NB4 (cell line): Measurements from ENCODE around the gene SERPINA1.

Experiments used
- DNase-seq: peaks from one replicate; pipeline ENCODE4 v3.0.0; 2010; ENCODE audit warnings: low read depth
- H3K4me3 ChIP-seq: one replicate; pipeline ENCODE4 v1.5.1; 2011; ENCODE audit warnings: mild to moderate bottlenecking, low read depth, low read length, moderate library complexity
- MYC ChIP-seq: IDR thresholded peaks from 2 replicates; pipeline ENCODE4 v1.6.1; 2011; ENCODE audit warnings: low read depth, low read length
- POLR2A ChIP-seq: IDR thresholded peaks from 2 replicates; pipeline ENCODE4 v1.6.1; 2011; ENCODE audit warnings: mild to moderate bottlenecking; ENCODE audit not compliant: insufficient read length; ENCODE audit errors: extremely low read depth
- TF ChIP-seq, protein P1 (sequence below): IDR thresholded peaks from 2 replicates; pipeline ENCODE4 v1.6.1; 2011; ENCODE audit warnings: low read depth, low read length
- TF ChIP-seq, protein P2 (sequence below): IDR thresholded peaks from one replicate; pipeline ENCODE4 v1.5.1; 2012; ENCODE audit warnings: low read depth, low read length

SERPINA1 gene

DNA sequence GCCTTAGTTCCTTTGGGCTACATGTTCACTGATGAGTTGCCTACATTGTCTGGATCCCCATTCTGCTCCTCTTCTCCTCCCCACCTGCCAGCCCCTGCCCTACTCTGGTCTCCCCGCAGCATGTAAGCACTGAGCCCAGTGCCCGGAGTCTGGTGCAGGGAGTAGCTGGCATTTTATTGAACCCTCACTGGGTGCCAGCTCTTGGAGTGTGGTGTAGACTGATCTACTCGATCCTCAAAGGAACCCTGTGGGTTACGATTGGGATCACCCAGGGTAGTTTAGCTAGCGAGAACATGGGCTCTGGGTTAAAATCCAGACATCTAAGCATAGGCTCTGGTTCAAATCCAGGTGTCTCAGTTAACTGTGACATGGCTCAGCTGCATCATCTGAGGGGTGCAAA is 56.9 kb downstream of the SERPINA1 start:
- TF ChIP-seq, protein P1, sequence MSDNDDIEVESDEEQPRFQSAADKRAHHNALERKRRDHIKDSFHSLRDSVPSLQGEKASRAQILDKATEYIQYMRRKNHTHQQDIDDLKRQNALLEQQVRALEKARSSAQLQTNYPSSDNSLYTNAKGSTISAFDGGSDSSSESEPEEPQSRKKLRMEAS, result no peak
- TF ChIP-seq, protein P2, sequence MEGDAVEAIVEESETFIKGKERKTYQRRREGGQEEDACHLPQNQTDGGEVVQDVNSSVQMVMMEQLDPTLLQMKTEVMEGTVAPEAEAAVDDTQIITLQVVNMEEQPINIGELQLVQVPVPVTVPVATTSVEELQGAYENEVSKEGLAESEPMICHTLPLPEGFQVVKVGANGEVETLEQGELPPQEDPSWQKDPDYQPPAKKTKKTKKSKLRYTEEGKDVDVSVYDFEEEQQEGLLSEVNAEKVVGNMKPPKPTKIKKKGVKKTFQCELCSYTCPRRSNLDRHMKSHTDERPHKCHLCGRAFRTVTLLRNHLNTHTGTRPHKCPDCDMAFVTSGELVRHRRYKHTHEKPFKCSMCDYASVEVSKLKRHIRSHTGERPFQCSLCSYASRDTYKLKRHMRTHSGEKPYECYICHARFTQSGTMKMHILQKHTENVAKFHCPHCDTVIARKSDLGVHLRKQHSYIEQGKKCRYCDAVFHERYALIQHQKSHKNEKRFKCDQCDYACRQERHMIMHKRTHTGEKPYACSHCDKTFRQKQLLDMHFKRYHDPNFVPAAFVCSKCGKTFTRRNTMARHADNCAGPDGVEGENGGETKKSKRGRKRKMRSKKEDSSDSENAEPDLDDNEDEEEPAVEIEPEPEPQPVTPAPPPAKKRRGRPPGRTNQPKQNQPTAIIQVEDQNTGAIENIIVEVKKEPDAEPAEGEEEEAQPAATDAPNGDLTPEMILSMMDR, result no peak
- TF ChIP-seq MYC, result no peak
- no peak for TF ChIP-seq POLR2A
- H3K4me3 ChIP-seq, result no peak overlapping the region
- no peak for DNase-seq

DNA sequence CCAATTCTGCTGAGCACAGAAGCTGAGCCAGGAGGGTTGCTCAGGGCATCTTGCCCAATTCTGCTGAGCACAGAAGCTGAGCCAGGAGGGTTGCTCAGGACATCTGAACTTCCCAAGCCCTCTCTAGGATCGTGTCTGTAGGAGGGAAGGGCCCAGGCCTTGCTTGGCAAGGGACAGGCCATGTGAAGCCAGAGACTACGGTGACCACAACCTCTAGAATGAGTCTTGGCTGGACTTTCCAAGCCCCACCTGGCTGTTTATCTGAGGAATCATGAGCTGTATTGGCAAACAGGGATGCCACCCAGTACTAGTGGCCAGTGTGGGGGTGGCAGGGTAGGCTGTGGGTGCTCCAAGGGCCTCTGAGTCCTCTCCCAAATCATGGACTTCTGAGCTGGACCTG is 57.5 kb downstream of the SERPINA1 start:
- no peak for DNase-seq
- TF ChIP-seq POLR2A, result no peak
- TF ChIP-seq, protein P1, result no peak
- TF ChIP-seq, protein P2, result no peak
- TF ChIP-seq MYC, result no peak
- no peak overlapping the region for H3K4me3 ChIP-seq

DNA sequence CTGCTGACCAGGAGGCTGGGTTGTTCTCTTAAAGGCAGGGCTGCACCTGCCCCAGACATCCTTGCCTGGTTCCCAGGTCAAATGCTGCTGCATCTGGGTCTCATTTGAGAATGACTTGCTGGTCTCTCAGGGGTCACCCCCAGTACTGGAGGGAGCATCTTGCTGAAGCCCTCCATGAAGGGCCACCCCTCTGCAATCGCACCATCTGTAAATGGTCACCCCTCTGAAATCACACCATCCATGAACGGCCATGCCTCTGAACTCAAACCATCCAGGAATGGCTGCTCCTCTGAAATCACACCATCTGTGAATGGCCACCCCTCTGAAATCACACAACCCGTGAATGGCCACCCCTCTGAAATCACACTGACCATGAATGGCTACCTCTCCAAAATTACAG is 58.0 kb downstream of the SERPINA1 start:
- no peak for DNase-seq
- TF ChIP-seq, protein P2, result no peak
- TF ChIP-seq, protein P1, result no peak
- TF ChIP-seq POLR2A (no peak), MYC (no peak)
- H3K4me3 ChIP-seq, result no peak overlapping the region

DNA sequence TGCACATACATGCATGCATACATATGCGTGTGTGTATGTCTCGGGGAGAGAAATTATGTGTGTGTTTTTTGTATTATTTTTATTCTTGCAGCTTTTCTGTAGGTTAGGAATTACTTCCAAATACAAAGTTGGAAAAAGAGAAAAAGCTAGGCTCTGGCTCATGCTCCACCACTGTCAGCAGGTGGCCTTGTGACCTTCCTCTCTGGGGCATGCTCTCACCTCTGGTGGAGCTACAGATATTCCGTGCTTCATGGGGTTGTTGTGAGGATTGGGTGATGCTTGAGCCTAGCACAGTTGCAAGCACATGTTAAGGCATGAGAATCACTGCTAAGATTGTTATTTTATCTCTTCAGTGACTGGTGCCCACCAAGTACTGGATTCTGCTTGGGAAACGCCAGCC is 58.5 kb downstream of the SERPINA1 start:
- TF ChIP-seq POLR2A, result no peak
- TF ChIP-seq, protein P1, result no peak
- TF ChIP-seq, protein P2, result no peak
- TF ChIP-seq MYC, result no peak
- no peak for DNase-seq
- H3K4me3 ChIP-seq, result no peak overlapping the region

DNA sequence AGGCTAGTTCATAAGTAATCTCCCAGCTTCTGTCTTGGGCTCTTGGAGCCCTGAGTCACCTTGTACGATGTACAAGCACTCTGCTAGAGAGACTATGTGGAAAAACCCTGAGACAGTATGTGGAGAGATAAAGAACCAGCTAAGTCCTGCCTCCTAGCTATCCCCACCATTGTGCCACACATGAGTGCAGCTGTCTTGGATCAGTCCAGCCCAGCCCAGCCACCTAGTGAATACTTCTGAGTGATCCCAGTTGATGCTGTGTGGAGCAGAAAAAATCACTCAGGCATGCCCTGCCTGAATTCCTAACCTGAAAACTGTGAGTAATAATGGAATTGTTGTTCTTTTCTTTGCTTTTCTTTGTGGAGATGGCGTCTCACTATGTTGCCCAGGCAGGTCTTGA is 60.2 kb downstream of the SERPINA1 start:
- no peak for DNase-seq
- TF ChIP-seq, protein P1, result no peak
- TF ChIP-seq POLR2A (no peak), MYC (no peak)
- TF ChIP-seq, protein P2, result no peak
- H3K4me3 ChIP-seq, result no peak overlapping the region
